Activated naive CD4-positive, alpha-beta T cell (primary cell): ENCODE results near the gene NAMPT.

Experiments used
- DNase-seq, 4 experiments: peaks; one replicate each; lab custom pipeline; 2025; lab: John Stamatoyannopoulos, UW

NAMPT gene

GRCh38 chr7:106273009-106273668 is 11.6 kb downstream of the NAMPT start:
- DNase-seq, result no peak

- no peak for DNase-seq
Measured at GRCh38 chr7:106270122-106270977, 14.4 kb downstream of the NAMPT start.

- no peak for DNase-seq
Measured at GRCh38 chr7:106269254-106269961, 15.4 kb downstream of the NAMPT start.

GRCh38 chr7:106265133-106265532 is 19.6 kb downstream of the NAMPT start:
- DNase-seq, result no peak

- DNase-seq, result no peak
Measured at GRCh38 chr7:106262221-106262881, 22.4 kb downstream of the NAMPT start.

GRCh38 chr7:106260136-106260561 is 24.6 kb downstream of the NAMPT start:
- DNase-seq, result no peak

- DNase-seq, result no peak
Measured at GRCh38 chr7:106258789-106259188, 26.0 kb downstream of the NAMPT start.

- DNase-seq, result no peak
Measured at GRCh38 chr7:106257752-106258151, 27.0 kb downstream of the NAMPT start.

GRCh38 chr7:106256144-106256543 is 28.6 kb downstream of the NAMPT start:
- DNase-seq, result no peak

GRCh38 chr7:106255246-106255645 is 29.5 kb downstream of the NAMPT start:
- DNase-seq, result no peak

GRCh38 chr7:106254525-106255116 is 30.2 kb downstream of the NAMPT start:
- DNase-seq, result no peak

- no peak for DNase-seq
Measured at GRCh38 chr7:106252568-106252967, 32.2 kb downstream of the NAMPT start.

- no peak for DNase-seq
Measured at GRCh38 chr7:106249488-106249887, 35.3 kb downstream of the NAMPT start.

- no peak for DNase-seq
Measured at GRCh38 chr7:106248600-106248999, 36.2 kb downstream of the NAMPT start.

GRCh38 chr7:106247841-106248240 is 36.9 kb downstream of the NAMPT start:
- DNase-seq, result no peak

- DNase-seq, result no peak
Measured at GRCh38 chr7:106246902-106247711, 37.7 kb downstream of the NAMPT start.

- no peak for DNase-seq
Measured at GRCh38 chr7:106243893-106244292, 40.9 kb downstream of the NAMPT start.

- DNase-seq, result no peak
Measured at GRCh38 chr7:106239406-106239805, 45.4 kb downstream of the NAMPT start.

- DNase-seq, result no peak
Measured at GRCh38 chr7:106238830-106239229, 46.0 kb downstream of the NAMPT start.

GRCh38 chr7:106236065-106236464 is 48.7 kb downstream of the NAMPT start:
- DNase-seq, result no peak

- DNase-seq, result no peak
Measured at GRCh38 chr7:106234425-106234824, 50.4 kb downstream of the NAMPT start.
